ENCODE results near the gene CHN1.

GRCh38 chr2:174965992-174966744, 39.0 kb downstream of the CHN1 start:
- TF ChIP-seq ZBTB33 (IDR thresholded peaks at IDR 0.05; ENCODE audit: borderline replicate concordance, low read depth) (no peak), GABPA (IDR thresholded peaks at IDR 0.05; ENCODE audit: low read depth) (no peak), SMC3 (IDR thresholded peaks at IDR 0.05; ENCODE audit: low read depth, low read length) (no peak), REST (IDR thresholded peaks at IDR 0.05; ENCODE audit: low read depth, low read length) (no peak), RCOR1 (IDR thresholded peaks at IDR 0.05; ENCODE audit: low read length) (no peak), YY1 (IDR thresholded peaks at IDR 0.05; ENCODE audit: low read depth) (no peak), NFIC (IDR thresholded peaks at IDR 0.05; ENCODE audit: borderline replicate concordance) (no peak), TCF12 (IDR thresholded peaks at IDR 0.05) (no peak), FOSL2 (IDR thresholded peaks at IDR 0.05; ENCODE audit: borderline replicate concordance, low read depth) (no peak), EZH2phosphoT487 (IDR thresholded peaks at IDR 0.05; ENCODE audit: borderline replicate concordance, low read depth) (no peak)
- TF ChIP-seq, protein P1, sequence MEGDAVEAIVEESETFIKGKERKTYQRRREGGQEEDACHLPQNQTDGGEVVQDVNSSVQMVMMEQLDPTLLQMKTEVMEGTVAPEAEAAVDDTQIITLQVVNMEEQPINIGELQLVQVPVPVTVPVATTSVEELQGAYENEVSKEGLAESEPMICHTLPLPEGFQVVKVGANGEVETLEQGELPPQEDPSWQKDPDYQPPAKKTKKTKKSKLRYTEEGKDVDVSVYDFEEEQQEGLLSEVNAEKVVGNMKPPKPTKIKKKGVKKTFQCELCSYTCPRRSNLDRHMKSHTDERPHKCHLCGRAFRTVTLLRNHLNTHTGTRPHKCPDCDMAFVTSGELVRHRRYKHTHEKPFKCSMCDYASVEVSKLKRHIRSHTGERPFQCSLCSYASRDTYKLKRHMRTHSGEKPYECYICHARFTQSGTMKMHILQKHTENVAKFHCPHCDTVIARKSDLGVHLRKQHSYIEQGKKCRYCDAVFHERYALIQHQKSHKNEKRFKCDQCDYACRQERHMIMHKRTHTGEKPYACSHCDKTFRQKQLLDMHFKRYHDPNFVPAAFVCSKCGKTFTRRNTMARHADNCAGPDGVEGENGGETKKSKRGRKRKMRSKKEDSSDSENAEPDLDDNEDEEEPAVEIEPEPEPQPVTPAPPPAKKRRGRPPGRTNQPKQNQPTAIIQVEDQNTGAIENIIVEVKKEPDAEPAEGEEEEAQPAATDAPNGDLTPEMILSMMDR (IDR thresholded peaks at IDR 0.05), result no peak
- TF ChIP-seq, protein P2, sequence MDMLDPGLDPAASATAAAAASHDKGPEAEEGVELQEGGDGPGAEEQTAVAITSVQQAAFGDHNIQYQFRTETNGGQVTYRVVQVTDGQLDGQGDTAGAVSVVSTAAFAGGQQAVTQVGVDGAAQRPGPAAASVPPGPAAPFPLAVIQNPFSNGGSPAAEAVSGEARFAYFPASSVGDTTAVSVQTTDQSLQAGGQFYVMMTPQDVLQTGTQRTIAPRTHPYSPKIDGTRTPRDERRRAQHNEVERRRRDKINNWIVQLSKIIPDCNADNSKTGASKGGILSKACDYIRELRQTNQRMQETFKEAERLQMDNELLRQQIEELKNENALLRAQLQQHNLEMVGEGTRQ (IDR thresholded peaks at IDR 0.05; ENCODE audit: borderline replicate concordance, low read depth, low read length), result no peak
- TF ChIP-seq, protein P3, sequence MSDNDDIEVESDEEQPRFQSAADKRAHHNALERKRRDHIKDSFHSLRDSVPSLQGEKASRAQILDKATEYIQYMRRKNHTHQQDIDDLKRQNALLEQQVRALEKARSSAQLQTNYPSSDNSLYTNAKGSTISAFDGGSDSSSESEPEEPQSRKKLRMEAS (IDR thresholded peaks at IDR 0.05; ENCODE audit: low read depth), result no peak
